ENCODE results near the gene HMG20A. TPM values are rescaled to one million over a fixed set of nuclear protein-coding genes. Genes with fewer than 3 reads are reported as not detected.

HMG20A gene
- total RNA-seq, 1 experiment from 2014 or later = 54.0 TPM

DNA sequence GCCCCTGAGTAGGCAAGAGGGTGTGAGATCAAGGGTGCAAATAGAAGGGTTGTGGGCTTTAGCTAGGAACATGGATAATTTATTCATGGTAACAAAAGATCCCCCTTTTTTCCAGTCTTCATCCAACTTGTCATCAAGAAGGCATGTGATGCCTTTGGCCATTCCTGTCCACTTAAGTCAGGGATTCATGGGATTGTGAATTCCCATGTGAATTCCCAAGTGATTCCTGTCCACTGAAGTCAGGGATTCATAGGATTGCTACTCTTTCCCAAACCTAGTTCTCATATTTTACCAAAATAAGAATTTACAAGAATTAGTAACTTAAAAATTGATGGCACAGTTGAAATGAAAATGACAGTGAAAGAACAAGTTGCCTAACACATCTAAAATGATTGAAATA, 40.8 kb downstream of the HMG20A start:
- Histone ChIP-seq H3K27ac (ENCODE audit: low read length) (no peak overlapping the region), H3K9me3 (ENCODE audit: control insufficient read depth, insufficient read depth, low read depth, low read length) (no peaks in the 10 kb centered on the region), H3K36me3 (ENCODE audit: control insufficient read depth, insufficient read depth, low read length) (peaks cover 8% of the 10 kb centered on the region; the same call in 1 of the 2 replicates), H3K27me3 (ENCODE audit: control insufficient read depth, insufficient read depth, low read length) (no peaks in the 10 kb centered on the region), H3K4me3 (ENCODE audit: low read depth in 2 of 2, low read length in 2 of 2) (no peak overlapping the region), H3K4me1 (ENCODE audit: control insufficient read depth, insufficient read depth, low read length) (peaks cover 5% of the 10 kb centered on the region; the same call in 1 of the 2 replicates)
- CTCF ChIA-PET = no interaction called here
- TF ChIP-seq, protein P1, sequence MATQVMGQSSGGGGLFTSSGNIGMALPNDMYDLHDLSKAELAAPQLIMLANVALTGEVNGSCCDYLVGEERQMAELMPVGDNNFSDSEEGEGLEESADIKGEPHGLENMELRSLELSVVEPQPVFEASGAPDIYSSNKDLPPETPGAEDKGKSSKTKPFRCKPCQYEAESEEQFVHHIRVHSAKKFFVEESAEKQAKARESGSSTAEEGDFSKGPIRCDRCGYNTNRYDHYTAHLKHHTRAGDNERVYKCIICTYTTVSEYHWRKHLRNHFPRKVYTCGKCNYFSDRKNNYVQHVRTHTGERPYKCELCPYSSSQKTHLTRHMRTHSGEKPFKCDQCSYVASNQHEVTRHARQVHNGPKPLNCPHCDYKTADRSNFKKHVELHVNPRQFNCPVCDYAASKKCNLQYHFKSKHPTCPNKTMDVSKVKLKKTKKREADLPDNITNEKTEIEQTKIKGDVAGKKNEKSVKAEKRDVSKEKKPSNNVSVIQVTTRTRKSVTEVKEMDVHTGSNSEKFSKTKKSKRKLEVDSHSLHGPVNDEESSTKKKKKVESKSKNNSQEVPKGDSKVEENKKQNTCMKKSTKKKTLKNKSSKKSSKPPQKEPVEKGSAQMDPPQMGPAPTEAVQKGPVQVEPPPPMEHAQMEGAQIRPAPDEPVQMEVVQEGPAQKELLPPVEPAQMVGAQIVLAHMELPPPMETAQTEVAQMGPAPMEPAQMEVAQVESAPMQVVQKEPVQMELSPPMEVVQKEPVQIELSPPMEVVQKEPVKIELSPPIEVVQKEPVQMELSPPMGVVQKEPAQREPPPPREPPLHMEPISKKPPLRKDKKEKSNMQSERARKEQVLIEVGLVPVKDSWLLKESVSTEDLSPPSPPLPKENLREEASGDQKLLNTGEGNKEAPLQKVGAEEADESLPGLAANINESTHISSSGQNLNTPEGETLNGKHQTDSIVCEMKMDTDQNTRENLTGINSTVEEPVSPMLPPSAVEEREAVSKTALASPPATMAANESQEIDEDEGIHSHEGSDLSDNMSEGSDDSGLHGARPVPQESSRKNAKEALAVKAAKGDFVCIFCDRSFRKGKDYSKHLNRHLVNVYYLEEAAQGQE (IDR thresholded peaks at IDR 0.05; ENCODE audit: insufficient read depth in 1 of 2, low read depth in 2 of 2, low read length in 1 of 2) = no peak
- TF ChIP-seq, protein P2, sequence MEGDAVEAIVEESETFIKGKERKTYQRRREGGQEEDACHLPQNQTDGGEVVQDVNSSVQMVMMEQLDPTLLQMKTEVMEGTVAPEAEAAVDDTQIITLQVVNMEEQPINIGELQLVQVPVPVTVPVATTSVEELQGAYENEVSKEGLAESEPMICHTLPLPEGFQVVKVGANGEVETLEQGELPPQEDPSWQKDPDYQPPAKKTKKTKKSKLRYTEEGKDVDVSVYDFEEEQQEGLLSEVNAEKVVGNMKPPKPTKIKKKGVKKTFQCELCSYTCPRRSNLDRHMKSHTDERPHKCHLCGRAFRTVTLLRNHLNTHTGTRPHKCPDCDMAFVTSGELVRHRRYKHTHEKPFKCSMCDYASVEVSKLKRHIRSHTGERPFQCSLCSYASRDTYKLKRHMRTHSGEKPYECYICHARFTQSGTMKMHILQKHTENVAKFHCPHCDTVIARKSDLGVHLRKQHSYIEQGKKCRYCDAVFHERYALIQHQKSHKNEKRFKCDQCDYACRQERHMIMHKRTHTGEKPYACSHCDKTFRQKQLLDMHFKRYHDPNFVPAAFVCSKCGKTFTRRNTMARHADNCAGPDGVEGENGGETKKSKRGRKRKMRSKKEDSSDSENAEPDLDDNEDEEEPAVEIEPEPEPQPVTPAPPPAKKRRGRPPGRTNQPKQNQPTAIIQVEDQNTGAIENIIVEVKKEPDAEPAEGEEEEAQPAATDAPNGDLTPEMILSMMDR (IDR thresholded peaks at IDR 0.05) = no peak
- TF ChIP-seq POLR2AphosphoS5 (IDR thresholded peaks at IDR 0.05; ENCODE audit: low read depth, low read length) = no peak
- no peak for TF ChIP-seq TCF7L2 (IDR thresholded peaks at IDR 0.05; ENCODE audit: low read depth, low read length)
- intact Hi-C loops (cut with micrococcal nuclease; ENCODE audit: unreplicated experiment) = no loop called here
- in situ Hi-C loops (cut with HindIII; ENCODE audit: low pct_unique_long_range_greater_than_20kb, low sequenced_read_pairs) = no loop called here
- POLR2A ChIA-PET = no interaction called here
- TSS peak; percentile 15 for BruUV-seq (replicated peaks)
- ATAC-seq (no peak), DNase-seq (ENCODE audit: low read depth, low spot score) (no peak)

DNA sequence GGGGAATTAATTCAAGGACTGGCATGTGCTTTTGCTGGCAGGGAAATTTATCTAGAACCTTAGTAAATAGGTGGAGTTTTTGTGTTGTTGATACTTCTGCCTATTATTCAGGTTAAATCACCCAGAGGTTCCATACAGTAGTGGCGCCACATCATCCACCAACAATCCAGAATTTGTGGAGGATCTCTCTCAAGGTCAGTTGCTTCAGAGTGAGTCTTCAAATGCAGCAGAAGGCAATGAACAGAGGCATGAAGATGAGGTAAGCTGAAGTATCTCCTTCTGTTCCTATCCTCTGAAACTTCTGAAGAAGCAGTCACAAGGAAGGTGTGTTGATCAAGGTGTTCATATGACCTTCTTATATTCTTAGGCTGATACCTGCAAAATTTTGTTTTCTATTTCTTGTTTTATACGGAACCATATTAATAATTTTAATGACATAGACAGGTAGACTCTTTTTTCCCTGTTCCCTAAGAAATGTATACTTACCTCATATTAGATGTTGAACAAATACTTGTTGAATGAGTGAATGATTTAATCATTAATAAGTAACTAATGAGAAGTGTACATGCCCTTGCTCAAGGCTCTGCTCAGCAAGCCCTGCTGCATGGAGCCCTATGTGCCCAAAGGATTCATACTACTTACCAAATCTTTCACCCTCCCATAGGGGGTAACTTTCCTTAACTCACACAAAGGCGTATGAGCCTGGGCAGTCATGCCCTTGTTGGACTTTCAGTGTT, 43.6 kb downstream of the HMG20A start:
- no peak for DNase-seq (ENCODE audit: low read depth, low spot score)
- TF ChIP-seq POLR2AphosphoS5 (IDR thresholded peaks at IDR 0.05; ENCODE audit: low read depth, low read length) (no peak), TCF7L2 (IDR thresholded peaks at IDR 0.05; ENCODE audit: low read depth, low read length) (no peak), SIN3A (IDR thresholded peaks at IDR 0.05; ENCODE audit: borderline replicate concordance, insufficient read depth, low read depth, low read length) (no peak)
- TF ChIP-seq, protein P1 (IDR thresholded peaks at IDR 0.05; ENCODE audit: insufficient read depth in 1 of 2, low read depth in 2 of 2, low read length in 1 of 2) = no peak
- TF ChIP-seq, protein P2 (IDR thresholded peaks at IDR 0.05) = no peak
- Histone ChIP-seq H3K27ac (ENCODE audit: low read length) (no peak overlapping the region), H3K9me3 (ENCODE audit: control insufficient read depth, insufficient read depth, low read depth, low read length) (no peaks in the 10 kb centered on the region), H3K4me1 (ENCODE audit: control insufficient read depth, insufficient read depth, low read length) (no peaks in the 10 kb centered on the region), H3K27me3 (ENCODE audit: control insufficient read depth, insufficient read depth, low read length) (no peaks in the 10 kb centered on the region), H3K4me3 (ENCODE audit: low read depth in 2 of 2, low read length in 2 of 2) (no peak overlapping the region), H3K36me3 (ENCODE audit: control insufficient read depth, insufficient read depth, low read length) (peaks cover 9% of the 10 kb centered on the region; the same call in 1 of the 2 replicates)
- no peak for ATAC-seq
- intact Hi-C loops (cut with micrococcal nuclease; ENCODE audit: unreplicated experiment) (no loop called here), in situ Hi-C loops (cut with HindIII; ENCODE audit: low pct_unique_long_range_greater_than_20kb, low sequenced_read_pairs) (no loop called here)
- ChIA-PET CTCF (no interaction called here), POLR2A (interaction anchor here (0.7 kb wide), 1 partner anchor 347 kb away, joined by 4 read pairs; no protein-coding TSS in a partner anchor)
- BruUV-seq (replicated peaks) = no TSS peak

Measured in Panc1 (cell line).